ENCODE results near the gene MRPL10.

Gene MRPL10

GRCh38 chr17:47867813-47868533 lies 36.6 kb upstream of the MRPL10 start:
- Histone ChIP-seq H2AFZ (ENCODE audit: low read length) (no peak overlapping the region), H3K79me2 (ENCODE audit: insufficient read depth, low read length) (no peaks in the 10 kb centered on the region), H4K20me1 (ENCODE audit: insufficient read depth, low read length, poor library complexity, severe bottlenecking) (no peaks in the 10 kb centered on the region), H3K4me1 (ENCODE audit: insufficient read depth, low read length, poor library complexity, severe bottlenecking) (no peaks in the 10 kb centered on the region), H3K4me3 (ENCODE audit: low read length, poor library complexity, severe bottlenecking) (no peak overlapping the region), H3F3A (ENCODE audit: low read depth) (no peaks in the 10 kb centered on the region), H3K9me3 (ENCODE audit: insufficient read depth, low read depth, low read length) (no peaks in the 10 kb centered on the region), H3K9me2 (replicated peaks; ENCODE audit: low read depth, low read length) (no peaks in the 10 kb centered on the region), H3K27me3 (ENCODE audit: insufficient read depth, low read length, poor library complexity, severe bottlenecking) (no peaks in the 10 kb centered on the region), H3K36me3 (ENCODE audit: insufficient read depth, low read length) (no peaks in the 10 kb centered on the region), H3K9ac (ENCODE audit: low read depth, low read length, poor library complexity, severe bottlenecking) (no peak overlapping the region), H3K4me2 (ENCODE audit: low read depth, low read length, poor library complexity, severe bottlenecking) (no peak overlapping the region)
- no peak for TF ChIP-seq EZH2phosphoT487 (IDR thresholded peaks at IDR 0.05; ENCODE audit: borderline replicate concordance)
- TF ChIP-seq CTCF (conservative IDR thresholded peaks at IDR 0.05; ENCODE audit: low read length) = no peak

- Histone ChIP-seq H3K27me3 (ENCODE audit: insufficient read depth, low read length, poor library complexity, severe bottlenecking) (no peaks in the 10 kb centered on the region), H3K79me2 (ENCODE audit: insufficient read depth, low read length) (no peaks in the 10 kb centered on the region), H3K36me3 (ENCODE audit: insufficient read depth, low read length) (no peaks in the 10 kb centered on the region), H3K9me3 (ENCODE audit: insufficient read depth, low read depth, low read length) (no peaks in the 10 kb centered on the region), H3K4me1 (ENCODE audit: insufficient read depth, low read length, poor library complexity, severe bottlenecking) (no peaks in the 10 kb centered on the region), H3K9ac (ENCODE audit: low read depth, low read length, poor library complexity, severe bottlenecking) (no peak overlapping the region), H2AFZ (ENCODE audit: low read length) (no peak overlapping the region), H3F3A (ENCODE audit: low read depth) (no peaks in the 10 kb centered on the region), H3K4me2 (ENCODE audit: low read depth, low read length, poor library complexity, severe bottlenecking) (no peak overlapping the region), H3K4me3 (ENCODE audit: low read length, poor library complexity, severe bottlenecking) (no peak overlapping the region), H3K9me2 (replicated peaks; ENCODE audit: low read depth, low read length) (no peaks in the 10 kb centered on the region), H4K20me1 (ENCODE audit: insufficient read depth, low read length, poor library complexity, severe bottlenecking) (no peaks in the 10 kb centered on the region)
- no peak for TF ChIP-seq CTCF (conservative IDR thresholded peaks at IDR 0.05; ENCODE audit: low read length)
- TF ChIP-seq EZH2phosphoT487 (IDR thresholded peaks at IDR 0.05; ENCODE audit: borderline replicate concordance) = no peak
Observed at GRCh38 chr17:47866941-47867340, 35.6 kb upstream of the MRPL10 start.

GRCh38 chr17:47864791-47865216 lies 33.5 kb upstream of the MRPL10 start:
- H3K9ac ChIP-seq (ENCODE audit: low read depth, low read length, poor library complexity, severe bottlenecking) = no peak overlapping the region
- no peaks in the 10 kb centered on the region for H3K9me2 ChIP-seq (replicated peaks; ENCODE audit: low read depth, low read length)
- no peaks in the 10 kb centered on the region for H3K27me3 ChIP-seq (ENCODE audit: insufficient read depth, low read length, poor library complexity, severe bottlenecking)
- H2AFZ ChIP-seq (ENCODE audit: low read length) = no peak overlapping the region
- H3K9me3 ChIP-seq (ENCODE audit: insufficient read depth, low read depth, low read length) = no peaks in the 10 kb centered on the region
- H3K79me2 ChIP-seq (ENCODE audit: insufficient read depth, low read length) = no peaks in the 10 kb centered on the region
- TF ChIP-seq CTCF (conservative IDR thresholded peaks at IDR 0.05; ENCODE audit: low read length) = no peak
- TF ChIP-seq EZH2phosphoT487 (IDR thresholded peaks at IDR 0.05; ENCODE audit: borderline replicate concordance) = no peak
- no peaks in the 10 kb centered on the region for H3K4me1 ChIP-seq (ENCODE audit: insufficient read depth, low read length, poor library complexity, severe bottlenecking)
- H3K36me3 ChIP-seq (ENCODE audit: insufficient read depth, low read length) = no peaks in the 10 kb centered on the region
- H3F3A ChIP-seq (ENCODE audit: low read depth) = no peaks in the 10 kb centered on the region
- no peak overlapping the region for H3K4me2 ChIP-seq (ENCODE audit: low read depth, low read length, poor library complexity, severe bottlenecking)
- no peak overlapping the region for H3K4me3 ChIP-seq (ENCODE audit: low read length, poor library complexity, severe bottlenecking)
- H4K20me1 ChIP-seq (ENCODE audit: insufficient read depth, low read length, poor library complexity, severe bottlenecking) = no peaks in the 10 kb centered on the region

All from Loucy (cell line).